SK-N-SH (cell line): ENCODE results near the gene LPAR1. TPM values are rescaled to one million over a fixed set of nuclear protein-coding genes. Genes with fewer than 3 reads are reported as not detected.

ENCODE experiments used
- CTCF ChIA-PET: fragments of 300-600, 350-600 bp; formaldehyde crosslinking; extraction: SDS; loops from one replicate; lab custom pipeline; 2021; lab: Yijun Ruan, JAX
- POLR2A ChIA-PET: fragments of 350-600 bp; sonication (Branson Sonifier 250); formaldehyde crosslinking; extraction: SDS; loops from one replicate; lab custom pipeline; 2020; ENCODE audit warnings: antibody characterized with exemption, inconsistent platforms; lab: Yijun Ruan, JAX
- DNase-seq: peaks from one replicate; pipeline ENCODE4 v3.0.0; 2012
- H2AFZ ChIP-seq: fragments of 200-600 bp; sonication (generic); 2 replicates; pipeline ENCODE4 v1.8.1; 2016; ENCODE audit warnings: antibody characterized with exemption, mild to moderate bottlenecking, low read depth
- H3F3A ChIP-seq: fragments of 200-600 bp; sonication (generic); replicated peaks from 2 replicates; pipeline ENCODE3; 2016; ENCODE audit warnings: antibody characterized with exemption, mild to moderate bottlenecking; ENCODE audit not compliant: insufficient read depth
- H3K27ac ChIP-seq, 2 experiments: fragments of 200-500 bp in 1 of 2; fragments of 200-600 bp in 1 of 2; sonication (Bioruptor generic) in 1 of 2; sonication (generic), shearing (Covaris generic) in 1 of 2; 2 replicates each; pipeline versions ENCODE4 v1.5.1 to v1.6.1; 2014 to 2016; ENCODE audit warnings: low read depth in 2 of 2, inconsistent platforms in 1 of 2, low read length in 1 of 2, mild to moderate bottlenecking in 1 of 2, mixed read lengths in 1 of 2
- H3K27me3 ChIP-seq: fragments of 200-600 bp; sonication (generic), shearing (Covaris generic); 2 replicates; pipeline ENCODE4 v1.6.1; 2016; ENCODE audit warnings: mixed run types; ENCODE audit not compliant: insufficient read depth
- H3K36me3 ChIP-seq, 2 experiments: fragments of 200-500 bp in 1 of 2; fragments of 200-600 bp in 1 of 2; sonication (Bioruptor generic) in 1 of 2; sonication (generic) in 1 of 2; replicated peaks in 1 of 2; 2 replicates each; pipeline versions ENCODE3 to v1.5.1; 2014 to 2016; ENCODE audit warnings: low read length in 1 of 2, mild to moderate bottlenecking in 1 of 2; ENCODE audit not compliant: insufficient read depth in 2 of 2, control insufficient read depth in 1 of 2
- H3K4me1 ChIP-seq, 2 experiments: fragments of 200-500 bp in 1 of 2; fragments of 200-600 bp in 1 of 2; sonication (Bioruptor generic) in 1 of 2; sonication (generic), shearing (Covaris generic) in 1 of 2; 2 replicates each; pipeline versions ENCODE4 v1.5.1 to v1.6.1; 2014 to 2016; ENCODE audit warnings: low read depth in 1 of 2, low read length in 1 of 2, mixed run types in 1 of 2; ENCODE audit not compliant: insufficient read depth in 2 of 2, control insufficient read depth in 1 of 2
- H3K4me2 ChIP-seq: fragments of 200-600 bp; sonication (generic), shearing (Covaris generic); 2 replicates; pipeline ENCODE4 v1.6.1; 2017; ENCODE audit warnings: mixed run types
- H3K4me3 ChIP-seq, 2 experiments: fragments of 200-500 bp in 1 of 2; fragments of 200-600 bp in 1 of 2; sonication (Bioruptor generic) in 1 of 2; sonication (generic), shearing (Covaris generic) in 1 of 2; 2 replicates each; pipeline versions ENCODE4 v1.5.1 to v1.8.1; 2014 to 2016; ENCODE audit warnings: low read depth in 2 of 2, inconsistent platforms in 1 of 2, low read length in 1 of 2, mild to moderate bottlenecking in 1 of 2, mixed read lengths in 1 of 2, moderate library complexity in 1 of 2
- H3K79me2 ChIP-seq: fragments of 200-600 bp; sonication (generic); 2 replicates; pipeline ENCODE4 v1.8.1; 2017; ENCODE audit warnings: mild to moderate bottlenecking; ENCODE audit not compliant: insufficient read depth
- H3K9ac ChIP-seq: fragments of 200-600 bp; sonication (generic); 2 replicates; pipeline ENCODE4 v1.6.1; 2017; ENCODE audit warnings: mixed run types
- H3K9me2 ChIP-seq: fragments of 200-600 bp; sonication (generic); 2 replicates; pipeline ENCODE4 v1.6.1; 2017; ENCODE audit warnings: mixed run types
- H3K9me3 ChIP-seq: fragments of 200-600 bp; sonication (generic); 2 replicates; pipeline ENCODE4 v1.6.1; 2017; ENCODE audit warnings: mixed run types, mild to moderate bottlenecking, moderate library complexity
- H4K20me1 ChIP-seq: fragments of 200-600 bp; sonication (generic); 2 replicates; pipeline ENCODE4 v1.6.1; 2017; ENCODE audit warnings: mild to moderate bottlenecking, mixed run types; ENCODE audit not compliant: insufficient read depth
- ELF1 ChIP-seq: IDR thresholded peaks from 2 replicates; pipeline ENCODE4 v1.4.0; 2012
- EP300 ChIP-seq, 2 experiments: IDR thresholded peaks; 2 replicates each; pipeline versions ENCODE4 v1.4.0 to v1.6.1; 2012; ENCODE audit warnings: borderline replicate concordance in 1 of 2, low read depth in 1 of 2, low read length in 1 of 2
- EZH2phosphoT487 ChIP-seq: fragments of 200-600 bp; sonication (generic); IDR thresholded peaks from 2 replicates; pipeline ENCODE4 v1.6.1; 2017; ENCODE audit warnings: low read depth, mixed run types, mild to moderate bottlenecking, antibody characterized with exemption, moderate library complexity, borderline replicate concordance
- FOSL2 ChIP-seq: IDR thresholded peaks from 2 replicates; pipeline ENCODE4 v1.4.0; 2012; ENCODE audit warnings: low read depth, mild to moderate bottlenecking, moderate library complexity, borderline replicate concordance
- FOXJ3 ChIP-seq: sonication (generic); formaldehyde crosslinking; IDR thresholded peaks from 2 replicates; pipeline ENCODE4 v1.5.1; 2020; ENCODE audit warnings: mild to moderate bottlenecking, missing genetic modification reagents
- FOXM1 ChIP-seq: IDR thresholded peaks from 2 replicates; pipeline ENCODE4 v1.4.0; 2012; ENCODE audit warnings: low read depth, mild to moderate bottlenecking
- JUND ChIP-seq: IDR thresholded peaks from 2 replicates; pipeline ENCODE4 v1.4.0; 2012
- MEF2A ChIP-seq: IDR thresholded peaks from 2 replicates; pipeline ENCODE4 v1.4.0; 2012; ENCODE audit warnings: low read depth, borderline replicate concordance
- MXI1 ChIP-seq: IDR thresholded peaks from 2 replicates; pipeline ENCODE4 v1.6.1; 2012; ENCODE audit warnings: mild to moderate bottlenecking, low read depth, low read length, improper control_type of control experiment
- NFIC ChIP-seq: IDR thresholded peaks from 2 replicates; pipeline ENCODE4 v1.4.0; 2012; ENCODE audit warnings: borderline replicate concordance
- NRF1 ChIP-seq: IDR thresholded peaks from 2 replicates; pipeline ENCODE4 v1.6.1; 2012; ENCODE audit warnings: low read depth, mild to moderate bottlenecking, low read length
- POLR2AphosphoS5 ChIP-seq: IDR thresholded peaks from 2 replicates; pipeline ENCODE4 v1.6.1; 2012; ENCODE audit warnings: low read depth, low read length
- TAF1 ChIP-seq: IDR thresholded peaks from 2 replicates; pipeline ENCODE4 v1.6.1; 2012; ENCODE audit warnings: low read depth, mild to moderate bottlenecking, low read length, moderate library complexity, borderline replicate concordance
- TCF12 ChIP-seq: IDR thresholded peaks from 2 replicates; pipeline ENCODE4 v1.4.0; 2012
- WGBS: methylation state at CpG from one replicate; pipeline ENCODE4 v1.1.6; 2017; ENCODE audit warnings: low lambda C conversion rate; 5-methylcytosine and 5-hydroxymethylcytosine counted together
- polyA plus RNA-seq, 3 experiments: library from polyadenylated mRNA; depleted of rRNA; stranded (reverse); fragments of >200 nt; gene quantifications; 2 replicates each; pipeline ENCODE4 v1.2.3, GENCODE V29; 2012
- TF ChIP-seq, protein P1 (sequence below): IDR thresholded peaks from 2 replicates; pipeline ENCODE4 v1.4.0; 2012; ENCODE audit warnings: low read depth, borderline replicate concordance
- TF ChIP-seq, protein P2 (sequence below): IDR thresholded peaks from 2 replicates; pipeline ENCODE4 v1.6.1; 2012; ENCODE audit warnings: mild to moderate bottlenecking, low read depth, low read length, moderate library complexity
- TF ChIP-seq, protein P3 (sequence below): fragments of 200-600 bp; sonication (generic); IDR thresholded peaks from 2 replicates; pipeline ENCODE4 v1.6.1; 2017; ENCODE audit warnings: antibody characterized with exemption, mild to moderate bottlenecking, moderate library complexity
- TF ChIP-seq, protein P4 (sequence below): IDR thresholded peaks from 2 replicates; pipeline ENCODE4; 2012

LPAR1 gene
- polyA plus RNA-seq, 1 of the 3 experiments (the other 2 are of a cell fraction) = 9.4 TPM

DNA sequence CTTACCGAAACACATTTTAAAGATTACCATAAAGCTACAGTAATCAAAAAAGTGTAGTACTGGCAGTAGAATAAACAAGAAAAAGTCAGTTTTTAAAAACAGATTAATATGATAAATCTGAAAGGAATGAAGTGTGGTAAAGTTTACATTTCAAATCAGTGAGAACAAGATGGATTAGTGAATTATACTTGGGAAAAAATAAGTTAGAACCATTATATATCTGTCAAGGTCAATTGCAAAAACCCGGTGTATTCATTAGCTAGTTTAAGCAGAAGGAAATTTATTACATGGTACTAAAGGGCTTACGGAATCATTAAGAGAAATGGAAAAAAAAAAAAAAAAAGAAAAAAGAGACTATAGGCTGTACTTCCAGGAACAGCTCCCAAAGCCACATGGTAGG lies 205.3 kb downstream of the LPAR1 start:
- TF ChIP-seq, protein P1, sequence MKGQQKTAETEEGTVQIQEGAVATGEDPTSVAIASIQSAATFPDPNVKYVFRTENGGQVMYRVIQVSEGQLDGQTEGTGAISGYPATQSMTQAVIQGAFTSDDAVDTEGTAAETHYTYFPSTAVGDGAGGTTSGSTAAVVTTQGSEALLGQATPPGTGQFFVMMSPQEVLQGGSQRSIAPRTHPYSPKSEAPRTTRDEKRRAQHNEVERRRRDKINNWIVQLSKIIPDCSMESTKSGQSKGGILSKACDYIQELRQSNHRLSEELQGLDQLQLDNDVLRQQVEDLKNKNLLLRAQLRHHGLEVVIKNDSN = no peak
- TF ChIP-seq, protein P2, sequence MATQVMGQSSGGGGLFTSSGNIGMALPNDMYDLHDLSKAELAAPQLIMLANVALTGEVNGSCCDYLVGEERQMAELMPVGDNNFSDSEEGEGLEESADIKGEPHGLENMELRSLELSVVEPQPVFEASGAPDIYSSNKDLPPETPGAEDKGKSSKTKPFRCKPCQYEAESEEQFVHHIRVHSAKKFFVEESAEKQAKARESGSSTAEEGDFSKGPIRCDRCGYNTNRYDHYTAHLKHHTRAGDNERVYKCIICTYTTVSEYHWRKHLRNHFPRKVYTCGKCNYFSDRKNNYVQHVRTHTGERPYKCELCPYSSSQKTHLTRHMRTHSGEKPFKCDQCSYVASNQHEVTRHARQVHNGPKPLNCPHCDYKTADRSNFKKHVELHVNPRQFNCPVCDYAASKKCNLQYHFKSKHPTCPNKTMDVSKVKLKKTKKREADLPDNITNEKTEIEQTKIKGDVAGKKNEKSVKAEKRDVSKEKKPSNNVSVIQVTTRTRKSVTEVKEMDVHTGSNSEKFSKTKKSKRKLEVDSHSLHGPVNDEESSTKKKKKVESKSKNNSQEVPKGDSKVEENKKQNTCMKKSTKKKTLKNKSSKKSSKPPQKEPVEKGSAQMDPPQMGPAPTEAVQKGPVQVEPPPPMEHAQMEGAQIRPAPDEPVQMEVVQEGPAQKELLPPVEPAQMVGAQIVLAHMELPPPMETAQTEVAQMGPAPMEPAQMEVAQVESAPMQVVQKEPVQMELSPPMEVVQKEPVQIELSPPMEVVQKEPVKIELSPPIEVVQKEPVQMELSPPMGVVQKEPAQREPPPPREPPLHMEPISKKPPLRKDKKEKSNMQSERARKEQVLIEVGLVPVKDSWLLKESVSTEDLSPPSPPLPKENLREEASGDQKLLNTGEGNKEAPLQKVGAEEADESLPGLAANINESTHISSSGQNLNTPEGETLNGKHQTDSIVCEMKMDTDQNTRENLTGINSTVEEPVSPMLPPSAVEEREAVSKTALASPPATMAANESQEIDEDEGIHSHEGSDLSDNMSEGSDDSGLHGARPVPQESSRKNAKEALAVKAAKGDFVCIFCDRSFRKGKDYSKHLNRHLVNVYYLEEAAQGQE = no peak
- TF ChIP-seq TCF12 (peak; percentile 43), TAF1 (no peak), FOSL2 (no peak), FOXJ3 (CRISPR knock-in tag) (no peak), NFIC (peak; percentile 15; the same call in 1 of the 2 replicates), JUND (0 out of 2 replicates have a peak, but pooled peaks have one; percentile 24), POLR2AphosphoS5 (no peak), MXI1 (no peak), NRF1 (no peak), FOXM1 (no peak), MEF2A (no peak), EZH2phosphoT487 (no peak), ELF1 (no peak), EP300 (IDR thresholded peaks at IDR 0.05; ENCODE audit: borderline replicate concordance in 1 of 2, low read depth in 1 of 2, low read length in 1 of 2) (0 out of 4 replicates have a peak, but pooled peaks of 1 of the 2 experiments have one; percentile 28)
- TF ChIP-seq, protein P3, sequence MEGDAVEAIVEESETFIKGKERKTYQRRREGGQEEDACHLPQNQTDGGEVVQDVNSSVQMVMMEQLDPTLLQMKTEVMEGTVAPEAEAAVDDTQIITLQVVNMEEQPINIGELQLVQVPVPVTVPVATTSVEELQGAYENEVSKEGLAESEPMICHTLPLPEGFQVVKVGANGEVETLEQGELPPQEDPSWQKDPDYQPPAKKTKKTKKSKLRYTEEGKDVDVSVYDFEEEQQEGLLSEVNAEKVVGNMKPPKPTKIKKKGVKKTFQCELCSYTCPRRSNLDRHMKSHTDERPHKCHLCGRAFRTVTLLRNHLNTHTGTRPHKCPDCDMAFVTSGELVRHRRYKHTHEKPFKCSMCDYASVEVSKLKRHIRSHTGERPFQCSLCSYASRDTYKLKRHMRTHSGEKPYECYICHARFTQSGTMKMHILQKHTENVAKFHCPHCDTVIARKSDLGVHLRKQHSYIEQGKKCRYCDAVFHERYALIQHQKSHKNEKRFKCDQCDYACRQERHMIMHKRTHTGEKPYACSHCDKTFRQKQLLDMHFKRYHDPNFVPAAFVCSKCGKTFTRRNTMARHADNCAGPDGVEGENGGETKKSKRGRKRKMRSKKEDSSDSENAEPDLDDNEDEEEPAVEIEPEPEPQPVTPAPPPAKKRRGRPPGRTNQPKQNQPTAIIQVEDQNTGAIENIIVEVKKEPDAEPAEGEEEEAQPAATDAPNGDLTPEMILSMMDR = no peak
- TF ChIP-seq, protein P4, sequence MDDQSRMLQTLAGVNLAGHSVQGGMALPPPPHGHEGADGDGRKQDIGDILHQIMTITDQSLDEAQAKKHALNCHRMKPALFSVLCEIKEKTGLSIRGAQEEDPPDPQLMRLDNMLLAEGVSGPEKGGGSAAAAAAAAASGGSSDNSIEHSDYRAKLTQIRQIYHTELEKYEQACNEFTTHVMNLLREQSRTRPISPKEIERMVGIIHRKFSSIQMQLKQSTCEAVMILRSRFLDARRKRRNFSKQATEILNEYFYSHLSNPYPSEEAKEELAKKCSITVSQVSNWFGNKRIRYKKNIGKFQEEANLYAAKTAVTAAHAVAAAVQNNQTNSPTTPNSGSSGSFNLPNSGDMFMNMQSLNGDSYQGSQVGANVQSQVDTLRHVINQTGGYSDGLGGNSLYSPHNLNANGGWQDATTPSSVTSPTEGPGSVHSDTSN = peak; percentile 71
- TF ChIP-seq, all 33 proteins: peak for 5
- Histone ChIP-seq H3K9me2 (no peaks in the 10 kb centered on the region), H3K4me3 (no peak overlapping the region), H3K27ac (no peak overlapping the region), H3K9me3 (no peaks in the 10 kb centered on the region), H3K4me1 (peaks cover 0 to 16% of the 10 kb centered on the region in 2 experiments; a peak in 2 of 4 replicates), H3K4me2 (no peak overlapping the region), H4K20me1 (no peaks in the 10 kb centered on the region), H3K79me2 (no peaks in the 10 kb centered on the region), H3K36me3 (no peaks in the 10 kb centered on the region), H2AFZ (peak overlapping the region; percentile 30; the same call in 1 of the 2 replicates), H3K9ac (no peak overlapping the region), H3K27me3 (no peaks in the 10 kb centered on the region), H3F3A (peaks cover 5% of the 10 kb centered on the region)
- 67% methylated on average over 3 of the region's 3 CpGs for WGBS
- no peak for DNase-seq
- ChIA-PET CTCF (no interaction called here), POLR2A (no interaction called here)
